HG03066 (cell line): Measurements from ENCODE around the gene LRRC49.
"Not testable (repeated sequence)": the region's sequence is repeated elsewhere in the genome, so short reads cannot be mapped to it uniquely, and the experiment has no call there.

ENCODE experiments used
- ATAC-seq: cut with Tn5 transposase; IDR thresholded peaks from one replicate; pipeline ENCODE4 v1.9.1; 2021; ENCODE audit warnings: low read depth; ENCODE audit not compliant: unreplicated experiment

LRRC49 gene

GRCh38 chr15:70967646-70968045 lies 75.0 kb downstream of the LRRC49 start:
- no peak for ATAC-seq

GRCh38 chr15:70974004-70974832 lies 81.6 kb downstream of the LRRC49 start:
- ATAC-seq = no peak

GRCh38 chr15:70976851-70977250 lies 84.2 kb downstream of the LRRC49 start:
- ATAC-seq = no peak

GRCh38 chr15:70995383-70995970 lies 102.9 kb downstream of the LRRC49 start:
- ATAC-seq = no peak

GRCh38 chr15:70998319-70998718 lies 105.7 kb downstream of the LRRC49 start:
- no peak for ATAC-seq

GRCh38 chr15:71002316-71002715 lies 109.7 kb downstream of the LRRC49 start:
- ATAC-seq = no peak

GRCh38 chr15:71003319-71003718 lies 110.7 kb downstream of the LRRC49 start:
- ATAC-seq = no peak

GRCh38 chr15:71004506-71004905 lies 111.9 kb downstream of the LRRC49 start:
- ATAC-seq = not testable (repeated sequence)

GRCh38 chr15:71005895-71006294 lies 113.3 kb downstream of the LRRC49 start:
- ATAC-seq = no peak

GRCh38 chr15:71008250-71008870 lies 115.7 kb downstream of the LRRC49 start:
- ATAC-seq = no peak

- no peak for ATAC-seq
Measured at GRCh38 chr15:71010472-71010871, 117.8 kb downstream of the LRRC49 start.

GRCh38 chr15:71010997-71011396 lies 118.4 kb downstream of the LRRC49 start:
- ATAC-seq = no peak

- no peak for ATAC-seq
Measured at GRCh38 chr15:71011503-71012155, 119.0 kb downstream of the LRRC49 start.

GRCh38 chr15:71013446-71013845 lies 120.8 kb downstream of the LRRC49 start:
- no peak for ATAC-seq

GRCh38 chr15:71015342-71015741 lies 122.7 kb downstream of the LRRC49 start:
- no peak for ATAC-seq

- ATAC-seq = not testable (repeated sequence)
Measured at GRCh38 chr15:71031232-71031631, 138.6 kb downstream of the LRRC49 start.

- ATAC-seq = not testable (repeated sequence)
Measured at GRCh38 chr15:71035478-71035877, 142.9 kb downstream of the LRRC49 start.

GRCh38 chr15:71042356-71042922 lies 149.8 kb downstream of the LRRC49 start:
- ATAC-seq = no peak

GRCh38 chr15:71043373-71043772 lies 150.7 kb downstream of the LRRC49 start:
- no peak for ATAC-seq

- ATAC-seq = no peak
Measured at GRCh38 chr15:71044006-71044405, 151.4 kb downstream of the LRRC49 start.

- ATAC-seq = not testable (repeated sequence)
Measured at GRCh38 chr15:71046146-71046545, 153.5 kb downstream of the LRRC49 start.
